Mammary epithelial cell (primary cell): ENCODE results near the gene LYZL4.

Experiments
- EZH2 ChIP-seq: IDR thresholded peaks from 2 replicates; pipeline ENCODE4 v1.6.1; 2012; ENCODE audit warnings: low read length, inconsistent platforms, borderline replicate concordance
- TF ChIP-seq, protein P1 (sequence below), 2 donors: IDR thresholded peaks in 1 of 2; conservative IDR thresholded peaks in 1 of 2; 2 replicates each; pipeline ENCODE4 v1.5.1; 2011 to 2012; ENCODE audit warnings: inconsistent platforms in 2 of 2, low read length in 2 of 2, mild to moderate bottlenecking in 2 of 2, control low read depth in 1 of 2, low read depth in 1 of 2; ENCODE audit not compliant: insufficient read depth in 1 of 2; ENCODE audit errors: extremely low read depth in 1 of 2

GRCh38 chr3:42377681-42378080, 32.7 kb downstream of the LYZL4 start:
- TF ChIP-seq, protein P1, sequence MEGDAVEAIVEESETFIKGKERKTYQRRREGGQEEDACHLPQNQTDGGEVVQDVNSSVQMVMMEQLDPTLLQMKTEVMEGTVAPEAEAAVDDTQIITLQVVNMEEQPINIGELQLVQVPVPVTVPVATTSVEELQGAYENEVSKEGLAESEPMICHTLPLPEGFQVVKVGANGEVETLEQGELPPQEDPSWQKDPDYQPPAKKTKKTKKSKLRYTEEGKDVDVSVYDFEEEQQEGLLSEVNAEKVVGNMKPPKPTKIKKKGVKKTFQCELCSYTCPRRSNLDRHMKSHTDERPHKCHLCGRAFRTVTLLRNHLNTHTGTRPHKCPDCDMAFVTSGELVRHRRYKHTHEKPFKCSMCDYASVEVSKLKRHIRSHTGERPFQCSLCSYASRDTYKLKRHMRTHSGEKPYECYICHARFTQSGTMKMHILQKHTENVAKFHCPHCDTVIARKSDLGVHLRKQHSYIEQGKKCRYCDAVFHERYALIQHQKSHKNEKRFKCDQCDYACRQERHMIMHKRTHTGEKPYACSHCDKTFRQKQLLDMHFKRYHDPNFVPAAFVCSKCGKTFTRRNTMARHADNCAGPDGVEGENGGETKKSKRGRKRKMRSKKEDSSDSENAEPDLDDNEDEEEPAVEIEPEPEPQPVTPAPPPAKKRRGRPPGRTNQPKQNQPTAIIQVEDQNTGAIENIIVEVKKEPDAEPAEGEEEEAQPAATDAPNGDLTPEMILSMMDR (conservative IDR thresholded peaks at IDR 0.05 in 1 of 2, IDR thresholded peaks at IDR 0.05 in 1 of 2; ENCODE audit: extremely low read depth in 1 of 2, insufficient read depth in 1 of 2, low read depth in 1 of 2, low read length in 2 of 2): no peak
- no peak for TF ChIP-seq EZH2
